Right lobe of liver (tissue), 6 donors: ENCODE data around the gene RAD9B. TPM values are rescaled to one million over a fixed set of nuclear protein-coding genes. Genes with fewer than 3 reads are reported as not detected.

Experiments
- ATAC-seq, 4 donors: fragments of 200-7000 bp; cut with Tn5 transposase; one replicate each; pipeline ENCODE4 v1.9.1; 2020; ENCODE audit warnings: mild to moderate bottlenecking in 4 of 4, moderate library complexity in 4 of 4
- DNase-seq, 3 donors: peaks; one replicate each; pipeline ENCODE4 v3.0.0-alpha.2; 2020
- H3K27ac ChIP-seq, 3 donors: fragments of 200-600 bp; one replicate each; pipeline ENCODE4 v1.8.0; 2022
- H3K27me3 ChIP-seq, 2 donors: fragments of 200-600 bp; one replicate each; pipeline ENCODE4 v1.8.0; 2022
- H3K36me3 ChIP-seq, 4 donors: fragments of 200-600 bp; sonication (generic) in 1 of 4; one replicate each; pipeline versions ENCODE4 v1.5.1 to v1.8.0; 2017 to 2022; ENCODE audit warnings: control low read depth in 1 of 4
- H3K4me1 ChIP-seq, 4 donors: fragments of 200-600 bp; sonication (generic) in 1 of 4; one replicate each; pipeline versions ENCODE4 v1.5.1 to v1.8.0; 2017 to 2022; ENCODE audit warnings: control low read depth in 1 of 4
- H3K4me3 ChIP-seq, 3 donors: fragments of 200-600 bp; one replicate each; pipeline ENCODE4 v1.8.0; 2022
- H3K9me3 ChIP-seq, 4 donors: fragments of 200-600 bp; sonication (generic) in 1 of 4; one replicate each; pipeline versions ENCODE4 v1.5.1 to v1.8.0; 2017 to 2022; ENCODE audit warnings: control low read depth in 1 of 4
- POLR2A ChIP-seq: fragments of 450-650 bp; IDR thresholded peaks from one replicate; pipeline ENCODE4 v1.6.1; 2017; ENCODE audit warnings: antibody characterized with exemption, mild to moderate bottlenecking
- WGBS: methylation state at CpG from one replicate; pipeline ENCODE4 v1.1.6; 2018; ENCODE audit warnings: low coverage, low lambda C conversion rate; ENCODE audit not compliant: insufficient coverage; ENCODE audit errors: missing lambda C conversion rate; 5-methylcytosine and 5-hydroxymethylcytosine counted together
- intact Hi-C, 2 donors: fragments of 100-400 bp; cut with DNase I; formaldehyde crosslinking; loops; one replicate each; pipeline versions ENCODE4 v1.11.2 to v1.14.1; 2022
- total RNA-seq, 6 experiments: library from RNA; depleted of rRNA in 2 of 6; stranded (reverse); fragments of >200 nt in 2 of 6; fragmentation: NEBNext Ultra II Directional in 3 of 6; extraction: Animal tissue kit (Norgen Biotek cat#: 25700) in 3 of 6; gene quantifications; one replicate each; pipeline versions ENCODE4 v1.1.0 to v1.2.4, GENCODE V29; 2016 to 2023
- TF ChIP-seq, protein P1 (sequence below), 4 donors: fragments of 200-600 bp in 3 of 4; fragments of 450-650 bp in 1 of 4; IDR thresholded peaks; one replicate each; pipeline versions ENCODE4 v1.5.1 to v1.8.0; 2016 to 2022; ENCODE audit warnings: antibody characterized with exemption in 4 of 4, mild to moderate bottlenecking in 2 of 4
- donor health status: DM: no; HTN: yes; CAD: no.
- donor health status: DM: no; HTN: no; CAD: no.
- donor health status: DM: no; HTN: no; CAD: no.
- donor health status: DM: no; HTN: yes; CAD: no.
- donor health status: DM: no; HTN: yes; CAD: no.

Gene RAD9B
- total RNA-seq, 6 experiments from 2014 or later = 0.37 to 0.58 (median 0.51) TPM; not detected in 1

DNA sequence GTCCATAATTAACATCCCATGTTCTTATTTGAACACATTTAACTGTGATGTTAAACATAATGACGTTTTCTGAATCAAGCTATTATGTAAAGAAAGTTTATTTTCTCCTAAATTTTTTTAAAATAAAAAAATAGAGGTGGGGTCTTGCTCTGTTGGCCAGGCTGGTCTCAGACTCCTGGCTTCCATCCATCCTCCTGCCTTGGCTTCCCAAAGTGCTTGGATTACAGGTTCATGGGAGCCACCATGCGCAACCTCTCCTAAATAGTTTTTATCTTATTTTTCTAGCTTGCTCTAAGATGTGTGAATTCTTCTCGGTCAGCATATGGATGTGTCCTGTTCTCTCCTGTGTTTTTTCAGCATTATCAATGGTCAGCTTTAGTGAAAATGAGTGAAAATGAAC, 3.2 kb downstream of the RAD9B start:
- Histone ChIP-seq H3K27me3 (no peaks in the 10 kb centered on the region), H3K9me3 (no peaks in the 10 kb centered on the region), H3K4me3 (no peak overlapping the region), H3K27ac (no peak overlapping the region), H3K4me1 (peaks cover 0 to 11% (median 4%) of the 10 kb centered on the region in 4 donors), H3K36me3 (no peaks in the 10 kb centered on the region)
- WGBS = 71% methylated on average over 3 of the region's 3 CpGs
- ATAC-seq (no peak), DNase-seq (no peak)
- TF ChIP-seq POLR2A = no peak
- TF ChIP-seq, protein P1, sequence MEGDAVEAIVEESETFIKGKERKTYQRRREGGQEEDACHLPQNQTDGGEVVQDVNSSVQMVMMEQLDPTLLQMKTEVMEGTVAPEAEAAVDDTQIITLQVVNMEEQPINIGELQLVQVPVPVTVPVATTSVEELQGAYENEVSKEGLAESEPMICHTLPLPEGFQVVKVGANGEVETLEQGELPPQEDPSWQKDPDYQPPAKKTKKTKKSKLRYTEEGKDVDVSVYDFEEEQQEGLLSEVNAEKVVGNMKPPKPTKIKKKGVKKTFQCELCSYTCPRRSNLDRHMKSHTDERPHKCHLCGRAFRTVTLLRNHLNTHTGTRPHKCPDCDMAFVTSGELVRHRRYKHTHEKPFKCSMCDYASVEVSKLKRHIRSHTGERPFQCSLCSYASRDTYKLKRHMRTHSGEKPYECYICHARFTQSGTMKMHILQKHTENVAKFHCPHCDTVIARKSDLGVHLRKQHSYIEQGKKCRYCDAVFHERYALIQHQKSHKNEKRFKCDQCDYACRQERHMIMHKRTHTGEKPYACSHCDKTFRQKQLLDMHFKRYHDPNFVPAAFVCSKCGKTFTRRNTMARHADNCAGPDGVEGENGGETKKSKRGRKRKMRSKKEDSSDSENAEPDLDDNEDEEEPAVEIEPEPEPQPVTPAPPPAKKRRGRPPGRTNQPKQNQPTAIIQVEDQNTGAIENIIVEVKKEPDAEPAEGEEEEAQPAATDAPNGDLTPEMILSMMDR (IDR thresholded peaks at IDR 0.05) = no peak
- intact Hi-C loops = loop anchor here (5.0 to 10.0 kb wide), 2 partner anchors 97 to 99 kb away; no protein-coding TSS in a partner anchor

DNA sequence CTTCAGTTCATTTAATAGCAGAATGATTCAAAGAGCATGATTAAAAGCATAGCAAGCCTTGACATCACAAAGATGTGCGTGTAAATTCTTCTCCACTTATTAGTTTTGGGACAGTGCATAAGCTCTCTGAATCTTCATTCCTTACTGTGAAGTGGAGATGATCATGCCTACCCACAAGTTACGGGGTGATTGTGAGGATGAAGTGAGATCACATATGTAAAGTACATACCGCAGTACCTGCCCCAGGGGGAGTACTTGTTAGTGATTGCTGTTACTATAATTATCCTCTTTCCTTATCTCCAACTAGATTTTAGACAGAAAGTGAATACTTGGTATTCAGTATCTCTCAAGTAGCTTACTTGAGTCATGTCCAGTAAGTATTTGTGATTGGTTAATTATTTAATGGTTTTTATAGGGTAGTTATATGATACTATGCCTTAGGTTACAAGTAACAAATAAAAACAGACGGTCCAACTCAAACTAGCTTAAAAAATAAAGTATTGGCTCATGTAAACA, 6.0 kb downstream of the RAD9B start:
- intact Hi-C loops = loop anchor here (5.0 to 10.0 kb wide), 2 partner anchors 94 to 97 kb away; no protein-coding TSS in a partner anchor
- Histone ChIP-seq H3K36me3 (no peaks in the 10 kb centered on the region), H3K27me3 (no peaks in the 10 kb centered on the region), H3K4me3 (no peak overlapping the region), H3K4me1 (no peaks in the 10 kb centered on the region), H3K9me3 (no peaks in the 10 kb centered on the region), H3K27ac (no peak overlapping the region)
- WGBS = 68% methylated on average over 4 of the region's 4 CpGs
- DNase-seq (no peak), ATAC-seq (no peak)
- no peak for TF ChIP-seq POLR2A
- TF ChIP-seq, protein P1 (IDR thresholded peaks at IDR 0.05) = no peak

DNA sequence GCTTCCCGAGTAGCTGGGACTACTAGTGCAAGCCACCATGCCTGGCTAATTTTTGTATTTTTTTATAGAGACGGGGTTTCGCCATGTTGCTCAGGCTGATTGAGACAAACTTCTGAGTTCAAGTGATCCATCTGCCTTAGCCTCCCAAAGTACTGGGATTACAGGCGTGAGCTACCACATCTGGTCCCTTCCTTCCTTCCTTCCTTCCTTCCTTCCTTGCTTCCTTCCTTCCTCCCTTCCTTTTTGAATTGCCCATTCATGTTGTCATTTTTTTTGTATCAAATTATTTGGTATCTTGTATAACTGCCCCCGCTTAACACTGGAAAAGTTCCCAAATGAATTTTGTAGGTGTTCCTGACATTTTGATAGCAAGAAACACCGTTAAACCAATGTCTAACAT, 11.7 kb downstream of the RAD9B start:
- Histone ChIP-seq H3K4me1 (no peaks in the 10 kb centered on the region), H3K36me3 (no peaks in the 10 kb centered on the region), H3K27ac (no peak overlapping the region), H3K9me3 (no peaks in the 10 kb centered on the region), H3K27me3 (no peaks in the 10 kb centered on the region), H3K4me3 (no peak overlapping the region)
- TF ChIP-seq, protein P1 (IDR thresholded peaks at IDR 0.05) = no peak
- ATAC-seq (no peak), DNase-seq (no peak)
- 69% methylated on average over 6 of the region's 6 CpGs for WGBS
- intact Hi-C loops = loop anchor here in 1 of 2 donors (10.0 kb wide), 1 partner anchor 59 kb away; the partner anchor contains the start of gene ARPC3

DNA sequence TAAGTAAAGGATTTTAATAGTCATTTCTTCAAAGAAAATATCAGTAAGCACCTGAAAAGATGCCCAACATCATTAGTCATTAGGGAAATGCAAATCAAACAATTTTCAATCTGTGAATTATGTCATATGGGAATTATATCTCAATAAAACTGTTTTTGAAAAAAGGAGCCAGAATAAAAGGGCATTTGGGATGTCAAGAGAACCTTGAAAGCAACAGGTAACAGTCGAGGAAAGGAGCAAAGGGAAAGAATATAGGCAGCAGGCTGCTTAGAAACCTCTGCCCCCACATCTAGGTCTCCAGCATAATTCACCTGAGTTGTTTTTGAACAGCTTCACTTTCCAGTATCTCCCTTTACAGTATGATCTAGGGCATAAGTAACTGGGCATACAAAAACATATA, 12.2 kb downstream of the RAD9B start:
- Histone ChIP-seq H3K27me3 (no peaks in the 10 kb centered on the region), H3K4me3 (no peak overlapping the region), H3K9me3 (no peaks in the 10 kb centered on the region), H3K27ac (no peak overlapping the region), H3K36me3 (no peaks in the 10 kb centered on the region), H3K4me1 (no peaks in the 10 kb centered on the region)
- DNase-seq (no peak), ATAC-seq (no peak)
- intact Hi-C loops = loop anchor here in 1 of 2 donors (10.0 kb wide), 1 partner anchor 60 kb away; the partner anchor contains the start of gene ARPC3
- no peak for TF ChIP-seq POLR2A
- TF ChIP-seq, protein P1 (IDR thresholded peaks at IDR 0.05) = no peak
- WGBS = 55% methylated on average over 1 of the region's 1 CpG
